ENCODE results near the gene COA1.

GRCh38 chr7:43735403-43735801 is 6.1 kb upstream of the COA1 start:
- TF ChIP-seq EP300 (IDR thresholded peaks at IDR 0.05) (no peak), CTCF (IDR thresholded peaks at IDR 0.05) (no peak), POLR2A (IDR thresholded peaks at IDR 0.05) (no peak)

Data from ovary (tissue), 3 donors.